ENCODE data around the gene ATP5F1B.

- TF ChIP-seq, protein P1, sequence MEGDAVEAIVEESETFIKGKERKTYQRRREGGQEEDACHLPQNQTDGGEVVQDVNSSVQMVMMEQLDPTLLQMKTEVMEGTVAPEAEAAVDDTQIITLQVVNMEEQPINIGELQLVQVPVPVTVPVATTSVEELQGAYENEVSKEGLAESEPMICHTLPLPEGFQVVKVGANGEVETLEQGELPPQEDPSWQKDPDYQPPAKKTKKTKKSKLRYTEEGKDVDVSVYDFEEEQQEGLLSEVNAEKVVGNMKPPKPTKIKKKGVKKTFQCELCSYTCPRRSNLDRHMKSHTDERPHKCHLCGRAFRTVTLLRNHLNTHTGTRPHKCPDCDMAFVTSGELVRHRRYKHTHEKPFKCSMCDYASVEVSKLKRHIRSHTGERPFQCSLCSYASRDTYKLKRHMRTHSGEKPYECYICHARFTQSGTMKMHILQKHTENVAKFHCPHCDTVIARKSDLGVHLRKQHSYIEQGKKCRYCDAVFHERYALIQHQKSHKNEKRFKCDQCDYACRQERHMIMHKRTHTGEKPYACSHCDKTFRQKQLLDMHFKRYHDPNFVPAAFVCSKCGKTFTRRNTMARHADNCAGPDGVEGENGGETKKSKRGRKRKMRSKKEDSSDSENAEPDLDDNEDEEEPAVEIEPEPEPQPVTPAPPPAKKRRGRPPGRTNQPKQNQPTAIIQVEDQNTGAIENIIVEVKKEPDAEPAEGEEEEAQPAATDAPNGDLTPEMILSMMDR (IDR thresholded peaks at IDR 0.05; ENCODE audit: borderline replicate concordance, extremely low read depth, low read length, poor library complexity, severe bottlenecking) = no peak
- no peak for TF ChIP-seq EZH2 (IDR thresholded peaks at IDR 0.05; ENCODE audit: borderline replicate concordance, low read depth, low read length, severe bottlenecking)
Observed at GRCh38 chr12:56616925-56617324, 28.9 kb downstream of the ATP5F1B start.
